GM12873 (cell line): Measurements from ENCODE around the gene VWA8.

Source experiments
- TF ChIP-seq, protein P1 (sequence below): IDR thresholded peaks from 2 replicates; pipeline ENCODE4 v1.5.1; 2012; ENCODE audit warnings: low read depth, mild to moderate bottlenecking, moderate library complexity, low read length, control low read depth; ENCODE audit not compliant: insufficient read depth; ENCODE audit errors: missing control alignments

The VWA8 gene

DNA sequence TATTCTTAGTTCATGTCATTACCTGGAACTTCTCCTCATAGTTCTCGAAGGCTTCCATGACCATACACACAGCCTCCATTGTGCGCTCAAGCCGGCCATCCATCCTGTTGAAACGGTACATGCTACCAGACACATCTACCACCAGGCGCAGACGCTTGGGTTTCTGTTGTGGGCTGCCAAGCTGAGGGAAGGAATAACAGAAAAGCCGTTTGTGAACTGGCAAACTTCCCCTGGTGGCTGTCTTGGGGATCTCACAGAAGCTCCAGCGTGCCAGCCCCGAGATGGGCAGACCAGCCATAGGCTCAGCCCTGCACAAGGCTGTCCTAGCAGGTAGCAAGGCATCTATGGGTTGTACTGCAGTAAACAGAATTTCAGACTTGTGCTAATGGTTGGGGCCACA is 373.4 kb downstream of the VWA8 start:
- TF ChIP-seq, protein P1, sequence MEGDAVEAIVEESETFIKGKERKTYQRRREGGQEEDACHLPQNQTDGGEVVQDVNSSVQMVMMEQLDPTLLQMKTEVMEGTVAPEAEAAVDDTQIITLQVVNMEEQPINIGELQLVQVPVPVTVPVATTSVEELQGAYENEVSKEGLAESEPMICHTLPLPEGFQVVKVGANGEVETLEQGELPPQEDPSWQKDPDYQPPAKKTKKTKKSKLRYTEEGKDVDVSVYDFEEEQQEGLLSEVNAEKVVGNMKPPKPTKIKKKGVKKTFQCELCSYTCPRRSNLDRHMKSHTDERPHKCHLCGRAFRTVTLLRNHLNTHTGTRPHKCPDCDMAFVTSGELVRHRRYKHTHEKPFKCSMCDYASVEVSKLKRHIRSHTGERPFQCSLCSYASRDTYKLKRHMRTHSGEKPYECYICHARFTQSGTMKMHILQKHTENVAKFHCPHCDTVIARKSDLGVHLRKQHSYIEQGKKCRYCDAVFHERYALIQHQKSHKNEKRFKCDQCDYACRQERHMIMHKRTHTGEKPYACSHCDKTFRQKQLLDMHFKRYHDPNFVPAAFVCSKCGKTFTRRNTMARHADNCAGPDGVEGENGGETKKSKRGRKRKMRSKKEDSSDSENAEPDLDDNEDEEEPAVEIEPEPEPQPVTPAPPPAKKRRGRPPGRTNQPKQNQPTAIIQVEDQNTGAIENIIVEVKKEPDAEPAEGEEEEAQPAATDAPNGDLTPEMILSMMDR = peak; percentile 23

DNA sequence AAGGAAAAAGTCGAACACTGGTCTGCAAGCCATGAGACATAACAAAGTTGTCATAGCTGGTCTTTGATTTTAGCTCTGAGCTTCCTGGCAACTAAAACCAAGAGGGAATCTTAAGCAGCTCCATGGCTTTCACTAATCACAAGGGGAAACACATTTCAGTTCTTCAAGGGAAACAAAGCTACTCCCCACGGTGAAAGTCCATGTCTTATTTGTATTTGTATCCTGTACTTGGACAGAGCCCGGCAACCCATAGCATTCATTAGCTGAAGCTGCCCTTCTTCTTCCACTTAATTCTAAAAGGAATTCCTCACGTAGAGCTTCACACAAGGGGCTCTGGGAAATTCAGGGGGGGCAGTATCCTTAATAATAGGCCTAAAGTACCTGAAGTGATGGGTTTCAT is 374.7 kb downstream of the VWA8 start:
- TF ChIP-seq, protein P1 = no peak

DNA sequence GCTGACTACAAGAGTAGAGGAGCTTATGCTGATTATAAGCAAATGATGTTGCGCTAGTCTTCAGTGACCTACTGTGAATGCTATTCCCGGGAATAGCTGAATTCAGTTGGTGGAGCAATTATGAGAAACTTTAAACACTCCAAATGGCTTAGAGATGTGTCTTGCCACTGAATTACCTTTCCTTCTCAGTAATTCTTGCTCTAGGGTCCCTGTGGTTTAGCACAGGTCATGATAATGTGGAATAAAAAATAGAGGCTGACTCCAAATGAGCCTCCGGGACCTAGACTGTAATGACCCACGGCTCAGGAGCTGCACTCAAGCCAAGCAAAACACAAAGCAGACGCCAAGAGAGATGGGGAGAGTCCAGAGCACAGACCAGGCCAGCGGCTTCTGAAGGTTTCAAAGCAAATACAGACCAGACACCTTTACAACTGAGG is 378.9 kb downstream of the VWA8 start:
- TF ChIP-seq, protein P1 = no peak

DNA sequence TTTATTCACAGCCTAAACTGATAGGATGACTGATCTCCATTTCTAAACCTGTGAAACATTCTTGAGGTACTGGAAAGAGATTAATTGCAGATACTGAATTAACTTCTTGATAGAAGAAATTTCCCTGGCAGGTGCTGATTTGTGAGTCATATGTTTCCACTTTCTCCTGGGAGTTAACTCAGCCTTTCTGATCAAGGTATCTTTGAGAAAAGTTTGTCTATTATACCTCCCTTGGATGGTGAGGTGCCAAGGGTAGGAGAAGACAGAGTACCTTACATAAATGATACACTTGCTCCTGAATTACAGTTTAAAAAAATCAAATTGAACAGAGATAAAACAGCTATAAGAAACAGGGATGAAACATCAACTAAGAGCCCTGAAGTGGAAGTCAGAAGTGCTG is 380.6 kb downstream of the VWA8 start:
- TF ChIP-seq, protein P1 = no peak

DNA sequence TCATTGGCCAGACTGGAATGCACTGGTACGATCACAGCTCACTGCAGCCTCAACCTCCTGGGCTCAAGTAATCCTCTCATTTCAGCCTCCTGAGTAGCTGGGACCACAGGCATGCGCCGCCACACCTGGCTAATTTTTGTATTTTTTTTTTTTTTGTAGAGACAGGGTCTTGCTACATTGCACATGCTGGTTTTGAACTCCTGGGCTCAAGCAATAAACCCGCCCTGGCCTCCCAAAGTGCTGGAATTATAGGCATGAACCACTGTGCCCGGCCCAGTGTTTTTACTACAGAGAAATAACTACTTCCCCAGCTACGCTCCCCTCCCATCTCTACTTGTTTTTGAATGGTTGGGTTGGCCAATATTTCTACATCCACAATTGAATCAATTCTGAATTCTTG is 381.0 kb downstream of the VWA8 start:
- TF ChIP-seq, protein P1 = no peak

DNA sequence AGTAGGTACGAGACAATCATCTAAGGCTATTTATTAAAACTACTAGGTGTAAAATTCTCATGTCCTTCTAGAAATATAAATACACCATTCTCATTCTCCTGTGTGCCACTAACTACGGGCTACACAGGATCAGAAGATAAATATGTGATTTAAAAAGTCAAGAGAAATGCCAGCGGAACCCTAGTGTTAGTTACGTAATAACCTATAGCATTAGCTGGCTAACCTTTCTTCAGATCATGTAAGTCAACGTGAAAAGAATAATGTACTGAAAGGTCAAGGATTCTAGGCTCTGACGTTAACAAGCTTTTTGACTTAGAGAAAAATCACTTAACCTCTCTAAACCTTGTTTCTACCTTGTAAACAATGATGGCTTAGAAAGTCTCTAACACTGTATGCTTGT is 381.7 kb downstream of the VWA8 start:
- TF ChIP-seq, protein P1 = no peak

DNA sequence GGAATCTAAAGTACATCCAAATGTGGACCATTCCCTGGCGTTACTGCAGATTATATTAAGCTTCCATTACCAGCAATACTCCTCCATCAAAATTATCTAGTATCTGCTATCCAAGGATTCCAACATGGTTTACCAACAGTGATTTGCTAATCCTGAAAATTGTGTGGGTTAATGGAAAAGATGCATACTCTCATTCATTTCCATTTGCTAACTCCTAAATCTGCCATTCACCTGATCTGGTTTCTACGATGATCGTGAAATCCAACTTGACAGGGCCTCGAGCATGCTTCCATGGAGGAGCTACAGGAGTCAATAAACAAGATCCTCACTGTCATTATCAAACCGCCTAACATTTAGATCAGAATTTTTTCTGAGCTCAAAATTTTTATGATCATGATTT is 382.5 kb downstream of the VWA8 start:
- TF ChIP-seq, protein P1 = no peak
